ENCODE measurements around the gene DNLZ. TPM values are rescaled to one million over a fixed set of nuclear protein-coding genes. Genes with fewer than 3 reads are reported as not detected.

DNLZ gene
- total RNA-seq, 4 donors from 2014 or later: 16.2 to 58.4 (median 23.1) TPM

DNA sequence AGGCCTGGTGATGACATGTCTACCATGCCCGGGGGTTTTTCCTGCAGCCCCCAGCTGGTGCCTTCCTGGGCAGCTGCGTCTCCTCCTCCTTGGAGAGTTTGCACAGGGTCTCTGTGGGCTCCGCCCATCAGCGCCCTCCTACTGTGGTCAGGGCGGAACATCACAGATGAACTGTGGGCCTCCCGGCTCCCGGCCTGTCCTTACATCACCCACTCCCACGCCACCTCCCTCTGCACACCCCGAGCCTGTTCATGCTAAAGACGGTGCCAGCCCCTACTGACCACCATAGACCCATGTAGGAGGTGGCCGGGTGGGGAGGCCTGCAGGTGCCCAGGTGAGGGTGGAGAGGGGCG, 23.6 kb downstream of the DNLZ start:
- intact Hi-C loops (cut with DNase I): no loop called here

DNA sequence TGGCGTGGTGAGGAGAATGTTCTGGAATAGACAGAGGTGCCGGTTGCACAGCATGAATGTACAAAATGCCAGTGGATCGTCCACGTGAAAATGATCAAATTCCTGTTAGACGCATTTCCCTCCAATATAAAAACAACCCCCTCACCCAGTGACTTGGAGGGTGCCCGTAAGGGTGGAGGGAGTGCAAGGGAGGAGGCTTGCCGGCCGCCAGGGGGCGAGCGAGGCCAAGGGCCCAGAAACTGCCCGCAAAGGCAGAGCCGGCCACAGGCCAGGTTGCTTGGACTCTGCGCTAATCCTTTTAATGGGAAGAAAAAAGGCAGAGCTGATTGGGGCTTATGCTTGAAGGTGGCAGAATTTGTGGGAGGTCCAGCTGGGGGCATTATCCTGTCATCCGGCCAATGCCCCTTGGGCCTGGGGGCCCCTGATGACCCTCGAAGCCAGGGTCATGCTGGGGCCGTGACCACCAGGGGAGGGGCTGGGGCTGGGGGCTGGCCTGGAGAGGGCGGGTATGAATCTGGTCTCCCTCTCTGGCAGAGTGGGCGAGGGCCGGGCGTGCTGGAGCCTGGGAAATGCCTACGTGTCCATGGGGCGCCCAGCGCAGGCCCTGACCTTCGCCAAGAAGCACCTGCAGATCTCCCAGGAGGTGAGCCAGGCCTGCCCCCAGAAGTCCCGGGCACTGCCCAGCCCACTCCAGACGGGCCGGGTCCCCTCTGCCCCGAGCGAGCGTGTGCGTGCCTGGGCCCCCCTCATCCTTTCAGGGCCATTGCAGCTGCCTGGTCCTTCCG, 24.2 kb downstream of the DNLZ start:
- Histone ChIP-seq H3K36me3 (no peaks in the 10 kb centered on the region), H3K27ac (no peak overlapping the region), H3K27me3 (no peaks in the 10 kb centered on the region), H3K4me3 (replicated peaks in 1 of 3) (no peak overlapping the region), H3K4me1 (peaks cover 4 to 13% of the 10 kb centered on the region in 2 donors), H3K9me3 (no peaks in the 10 kb centered on the region)
- intact Hi-C loops (cut with DNase I): no loop called here
- 73 to 79% methylated on average over 25 to 30 of the region's 32 CpGs for WGBS, 2 donors
- peak; percentile 67 to 70 for DNase-seq
- TF ChIP-seq, protein P1, sequence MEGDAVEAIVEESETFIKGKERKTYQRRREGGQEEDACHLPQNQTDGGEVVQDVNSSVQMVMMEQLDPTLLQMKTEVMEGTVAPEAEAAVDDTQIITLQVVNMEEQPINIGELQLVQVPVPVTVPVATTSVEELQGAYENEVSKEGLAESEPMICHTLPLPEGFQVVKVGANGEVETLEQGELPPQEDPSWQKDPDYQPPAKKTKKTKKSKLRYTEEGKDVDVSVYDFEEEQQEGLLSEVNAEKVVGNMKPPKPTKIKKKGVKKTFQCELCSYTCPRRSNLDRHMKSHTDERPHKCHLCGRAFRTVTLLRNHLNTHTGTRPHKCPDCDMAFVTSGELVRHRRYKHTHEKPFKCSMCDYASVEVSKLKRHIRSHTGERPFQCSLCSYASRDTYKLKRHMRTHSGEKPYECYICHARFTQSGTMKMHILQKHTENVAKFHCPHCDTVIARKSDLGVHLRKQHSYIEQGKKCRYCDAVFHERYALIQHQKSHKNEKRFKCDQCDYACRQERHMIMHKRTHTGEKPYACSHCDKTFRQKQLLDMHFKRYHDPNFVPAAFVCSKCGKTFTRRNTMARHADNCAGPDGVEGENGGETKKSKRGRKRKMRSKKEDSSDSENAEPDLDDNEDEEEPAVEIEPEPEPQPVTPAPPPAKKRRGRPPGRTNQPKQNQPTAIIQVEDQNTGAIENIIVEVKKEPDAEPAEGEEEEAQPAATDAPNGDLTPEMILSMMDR (IDR thresholded peaks at IDR 0.05): peak; percentile 63 to 87 (median 72)
- no peak for TF ChIP-seq POLR2A (IDR thresholded peaks at IDR 0.05)

More for the DNA sequence above, 23.6 kb downstream of the DNLZ start:
- no peak for TF ChIP-seq POLR2A (IDR thresholded peaks at IDR 0.05)
- TF ChIP-seq, protein P1 (IDR thresholded peaks at IDR 0.05): no peak
- H3K36me3 ChIP-seq: no peaks in the 10 kb centered on the region
- no peaks in the 10 kb centered on the region for H3K27me3 ChIP-seq
- WGBS, 2 donors: 60 to 99% methylated on average over 1 to 11 of the region's 12 CpGs
- H3K4me3 ChIP-seq (replicated peaks in 1 of 3): no peak overlapping the region
- no peaks in the 10 kb centered on the region for H3K9me3 ChIP-seq
- peaks cover 4 to 17% of the 10 kb centered on the region in 2 donors for H3K4me1 ChIP-seq
- no peak overlapping the region for H3K27ac ChIP-seq
- no peak for DNase-seq

GRCh38 chr9:136338511-136338910, 25.0 kb downstream of the DNLZ start:
- Histone ChIP-seq H3K27ac (no peak overlapping the region), H3K36me3 (no peaks in the 10 kb centered on the region), H3K4me1 (peaks cover 4 to 13% of the 10 kb centered on the region in 2 donors), H3K9me3 (no peaks in the 10 kb centered on the region), H3K27me3 (no peaks in the 10 kb centered on the region), H3K4me3 (replicated peaks in 1 of 3) (no peak overlapping the region)
- no peak for DNase-seq
- WGBS, 2 donors: 100% methylated on average over 1 to 6 of the region's 25 CpGs
- intact Hi-C loops (cut with DNase I): no loop called here
- TF ChIP-seq, protein P1 (IDR thresholded peaks at IDR 0.05): no peak
- TF ChIP-seq POLR2A (IDR thresholded peaks at IDR 0.05): no peak

- no peak for TF ChIP-seq POLR2A (IDR thresholded peaks at IDR 0.05)
- TF ChIP-seq, protein P1 (IDR thresholded peaks at IDR 0.05): no peak
- WGBS, 2 donors: 93 to 100% methylated on average over 2 to 9 of the region's 43 CpGs
- intact Hi-C loops (cut with DNase I): no loop called here
- DNase-seq: no peak
- no peaks in the 10 kb centered on the region for H3K36me3 ChIP-seq
- H3K27me3 ChIP-seq: no peaks in the 10 kb centered on the region
- no peak overlapping the region for H3K27ac ChIP-seq
- H3K9me3 ChIP-seq: no peaks in the 10 kb centered on the region
- H3K4me1 ChIP-seq: peaks cover 4 to 8% of the 10 kb centered on the region in 2 donors
- H3K4me3 ChIP-seq (replicated peaks in 1 of 3): no peak overlapping the region
Measured at GRCh38 chr9:136337416-136338395, 25.8 kb downstream of the DNLZ start.

Data from thyroid gland (tissue), 4 donors.